GM21423 (cell line): Measurements from ENCODE around the gene PAQR4.
A peak's percentile ranks its signal among the peaks of the same experiment; 100 is the strongest.

ENCODE experiments used
- ATAC-seq: cut with Tn5 transposase; IDR thresholded peaks from one replicate; pipeline ENCODE4 v1.9.1; 2021; ENCODE audit warnings: mild to moderate bottlenecking, moderate library complexity; ENCODE audit not compliant: unreplicated experiment

Gene PAQR4

DNA sequence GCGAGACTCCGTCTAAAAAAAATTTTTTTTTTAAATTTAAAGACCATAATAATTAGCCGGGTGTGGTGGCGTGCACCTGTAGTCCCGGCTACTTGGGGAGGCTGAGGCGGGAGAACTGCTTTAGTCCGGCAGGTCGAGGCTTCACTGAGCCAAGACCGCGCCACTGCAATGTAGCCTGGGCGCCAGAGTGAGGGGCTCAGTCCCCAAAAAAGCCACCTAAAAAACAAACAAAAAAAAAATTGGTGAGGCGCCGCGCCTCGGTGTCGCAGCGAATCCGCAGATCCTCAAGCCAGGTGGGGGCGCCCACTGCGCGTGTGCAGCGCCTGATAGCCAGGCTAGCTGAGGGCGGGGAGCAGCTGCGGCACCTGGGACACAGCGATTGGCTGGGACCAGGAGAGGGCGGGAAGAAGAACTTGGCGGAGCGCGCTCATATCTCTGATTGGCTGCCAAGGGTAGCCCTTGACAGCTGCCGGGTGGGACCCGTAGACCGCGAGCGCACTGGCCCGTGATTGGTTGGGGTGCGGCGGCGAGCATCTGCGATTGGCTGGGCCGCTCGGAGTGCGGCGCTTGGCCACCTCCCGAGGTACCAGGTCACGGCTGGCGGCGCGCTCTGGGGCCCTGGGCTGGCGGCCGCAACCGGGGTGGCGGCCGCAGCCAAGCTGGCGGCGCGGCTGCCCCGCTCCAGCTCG is 34.6 kb downstream of the PAQR4 start:
- ATAC-seq: peak; percentile 91

DNA sequence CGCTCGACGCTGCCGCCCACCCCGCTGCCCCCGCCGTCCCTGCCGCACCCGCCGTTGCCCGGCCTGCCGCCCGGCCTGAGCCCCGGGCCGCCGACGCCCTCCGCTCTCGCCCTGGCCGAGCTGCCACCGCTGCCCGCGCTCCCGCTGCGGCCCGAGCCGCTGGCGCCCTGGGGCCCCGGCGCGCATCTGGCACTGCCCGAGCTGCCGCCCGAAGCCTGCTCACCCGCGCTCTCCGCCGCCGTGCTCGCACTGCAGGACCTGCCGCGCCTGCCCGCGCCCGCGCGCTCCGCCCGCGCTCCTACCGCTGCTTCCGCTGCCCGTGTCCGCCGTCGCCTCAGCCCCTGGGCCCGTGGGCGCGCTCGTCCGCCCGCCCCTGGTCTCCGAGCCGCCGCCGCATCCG is 35.2 kb downstream of the PAQR4 start:
- no peak for ATAC-seq

DNA sequence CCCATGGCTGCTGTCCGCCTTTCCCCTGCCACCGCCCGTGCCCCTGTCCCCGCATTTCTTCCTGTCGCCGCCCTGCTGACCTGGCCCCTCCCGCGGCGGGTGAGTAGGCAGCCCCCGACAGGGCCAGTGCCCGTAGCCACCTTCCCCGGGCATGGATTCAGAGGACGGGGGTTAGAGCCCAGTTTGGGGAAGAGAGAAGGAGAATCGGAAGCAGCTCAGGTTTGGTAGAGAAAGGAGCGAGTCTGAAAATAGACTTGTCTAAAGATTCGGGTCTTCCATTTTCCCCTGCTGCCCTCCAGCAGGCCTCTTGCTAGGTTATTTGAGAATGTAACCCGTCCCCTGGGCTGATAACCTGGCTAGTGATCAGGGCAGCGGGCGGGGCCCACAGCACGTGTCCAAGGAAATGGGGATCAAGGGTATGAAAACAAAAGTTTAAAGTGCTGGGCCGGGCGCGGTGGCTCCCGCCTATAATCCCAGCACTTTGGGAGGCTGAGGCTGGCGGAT is 35.7 kb downstream of the PAQR4 start:
- ATAC-seq: no peak

DNA sequence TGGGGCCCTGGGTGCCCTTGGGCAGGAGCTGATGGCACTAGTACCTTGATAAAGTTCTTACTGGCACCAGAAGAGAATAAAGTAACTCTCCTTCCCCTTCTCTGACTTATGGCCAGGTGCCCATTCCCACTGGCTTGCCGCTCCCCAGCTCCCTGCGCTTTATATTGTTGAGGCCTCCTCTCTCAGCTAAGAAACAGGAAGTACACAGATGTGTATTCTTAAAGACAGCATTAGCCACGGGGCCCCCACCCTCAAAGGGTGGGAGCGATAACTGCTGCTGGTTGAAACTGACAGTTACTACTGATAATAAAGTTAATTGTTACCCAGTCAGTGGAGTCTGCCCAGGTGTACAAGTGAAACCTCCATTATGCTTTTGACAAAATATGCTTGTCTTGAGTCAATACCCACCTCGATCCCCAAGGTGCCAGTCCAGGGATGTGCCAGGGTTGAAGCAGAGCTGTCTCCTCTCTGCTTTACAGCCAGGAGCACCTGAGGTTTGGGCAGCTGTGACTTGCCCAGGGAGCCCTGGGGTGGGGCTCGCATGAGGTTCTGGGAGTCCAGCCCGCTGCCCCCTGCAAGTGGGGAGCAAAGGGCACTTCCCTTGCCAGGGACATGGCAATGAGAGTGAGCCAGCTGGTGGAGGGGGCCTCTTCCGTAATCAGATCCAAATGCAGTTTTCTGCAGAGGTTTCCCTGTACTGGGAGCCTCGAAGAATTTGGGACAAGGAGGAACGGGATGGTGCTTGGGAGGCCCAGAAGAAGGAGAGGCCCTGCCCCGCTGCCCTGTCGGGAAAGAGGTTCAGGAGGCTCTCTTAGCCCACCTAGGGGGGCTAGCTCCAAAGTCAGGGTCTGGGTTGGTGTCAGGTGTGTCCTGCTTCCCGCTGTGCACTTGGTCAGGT is 38.2 kb downstream of the PAQR4 start:
- ATAC-seq: no peak

DNA sequence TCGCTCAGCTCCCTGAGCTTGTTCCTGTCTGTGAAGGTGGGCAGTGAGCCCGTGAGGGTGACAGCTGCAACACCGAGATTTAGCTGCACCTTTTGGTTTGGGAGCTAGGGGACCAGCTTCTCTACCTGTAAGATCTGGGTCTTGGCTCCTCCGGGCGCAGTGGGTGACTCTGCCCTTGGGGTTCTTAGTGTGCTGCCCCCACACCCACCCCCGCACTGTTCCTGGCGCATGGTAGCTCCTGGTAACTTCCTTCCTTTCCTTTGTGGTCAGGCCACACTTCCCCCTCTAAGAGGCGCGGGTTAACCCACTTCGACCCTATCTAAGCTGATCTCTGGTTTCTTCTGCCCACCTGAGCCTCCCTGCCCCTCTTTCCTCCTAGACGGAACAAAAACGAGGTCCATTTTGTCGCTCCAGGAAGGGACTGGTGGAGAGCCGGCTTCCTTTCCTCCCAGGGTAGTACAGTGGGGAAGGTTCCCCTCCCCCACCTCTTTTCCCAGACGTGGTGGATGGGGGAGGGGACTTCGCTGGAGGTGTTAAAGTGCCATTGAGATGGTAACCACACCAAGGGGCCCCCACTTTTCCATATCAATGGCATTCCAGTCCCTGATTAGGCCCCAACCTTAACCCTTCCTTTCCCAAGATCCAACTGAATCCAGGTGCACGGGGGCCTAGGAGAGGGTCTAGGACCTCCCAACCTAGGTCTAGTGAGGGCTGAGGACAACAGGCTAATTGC is 39.0 kb downstream of the PAQR4 start:
- ATAC-seq: no peak

DNA sequence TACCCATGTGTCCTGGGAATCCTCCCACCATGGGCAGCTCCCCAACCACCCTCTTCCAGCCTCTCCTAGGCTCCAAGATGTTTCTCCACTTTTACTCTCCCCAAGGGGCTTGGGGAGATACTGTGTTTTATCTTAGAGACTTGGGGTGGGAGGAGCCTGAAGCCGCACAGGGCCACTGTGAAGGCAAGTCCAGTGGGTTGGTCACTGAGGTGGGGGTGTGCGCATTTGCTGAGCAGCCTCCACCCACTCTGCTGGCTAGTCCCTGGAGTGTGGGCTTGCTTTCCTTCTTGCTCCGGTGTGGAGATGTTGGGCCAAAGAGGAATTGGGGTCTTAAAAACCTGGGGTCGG is 39.5 kb downstream of the PAQR4 start:
- ATAC-seq: no peak

DNA sequence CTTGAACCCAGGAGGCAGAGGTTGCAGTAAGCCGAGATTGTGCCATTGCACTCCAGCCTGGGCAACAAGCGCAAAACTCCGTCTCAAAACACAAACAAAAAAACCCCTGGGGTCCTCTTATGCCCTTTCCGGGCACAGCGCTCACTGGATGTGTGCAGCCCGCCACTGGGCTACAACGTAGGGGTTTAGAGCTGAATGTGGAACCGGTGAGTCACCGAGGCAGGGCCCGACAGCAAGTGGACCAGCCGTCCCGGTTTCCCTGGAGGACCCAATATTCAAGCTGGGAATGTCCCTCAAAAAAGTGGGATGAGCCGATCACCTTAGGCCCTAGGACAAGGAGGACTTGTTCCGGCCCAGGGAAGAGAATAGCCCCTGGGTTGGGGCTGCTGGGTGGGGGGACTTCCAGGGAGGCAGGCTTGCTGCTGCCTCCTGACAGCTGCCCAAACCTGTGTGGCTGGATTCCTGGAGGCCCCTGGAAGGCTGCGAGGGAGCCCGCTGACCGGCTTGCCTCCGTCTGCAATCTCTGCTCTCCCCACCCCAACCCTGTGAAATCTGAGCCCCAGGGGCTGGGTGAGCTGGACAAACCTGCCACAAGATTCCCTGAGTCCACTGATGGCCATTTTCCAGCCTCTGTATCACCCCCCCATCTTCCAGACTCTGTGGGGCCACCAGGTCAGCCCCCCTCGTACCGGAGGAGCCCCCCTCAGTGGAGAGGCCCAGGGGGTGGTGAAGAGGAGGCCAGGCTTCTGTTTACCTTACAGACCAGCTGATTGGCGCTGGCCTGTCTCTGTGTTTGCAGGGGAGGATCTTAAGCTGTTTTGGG is 40.6 kb downstream of the PAQR4 start:
- no peak for ATAC-seq

DNA sequence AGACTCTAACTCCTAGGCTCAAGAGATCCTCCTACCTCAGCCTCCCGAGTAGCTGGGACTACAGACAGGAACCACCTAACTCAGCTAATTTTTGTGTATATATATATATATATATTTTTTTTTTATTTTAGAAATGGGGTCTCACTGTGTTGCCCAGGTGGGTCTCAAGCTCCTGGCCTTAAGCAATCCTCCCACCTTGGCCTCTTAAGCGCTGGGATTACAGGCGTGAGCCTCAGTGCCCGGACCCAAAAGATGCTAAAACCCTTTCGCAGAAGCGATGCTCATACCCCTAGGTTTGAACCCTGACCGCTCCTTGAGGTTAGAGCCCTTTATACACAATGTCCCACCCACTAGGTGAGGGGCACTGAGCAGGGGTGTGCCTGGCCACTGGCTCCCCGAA is 41.4 kb downstream of the PAQR4 start:
- ATAC-seq: no peak

DNA sequence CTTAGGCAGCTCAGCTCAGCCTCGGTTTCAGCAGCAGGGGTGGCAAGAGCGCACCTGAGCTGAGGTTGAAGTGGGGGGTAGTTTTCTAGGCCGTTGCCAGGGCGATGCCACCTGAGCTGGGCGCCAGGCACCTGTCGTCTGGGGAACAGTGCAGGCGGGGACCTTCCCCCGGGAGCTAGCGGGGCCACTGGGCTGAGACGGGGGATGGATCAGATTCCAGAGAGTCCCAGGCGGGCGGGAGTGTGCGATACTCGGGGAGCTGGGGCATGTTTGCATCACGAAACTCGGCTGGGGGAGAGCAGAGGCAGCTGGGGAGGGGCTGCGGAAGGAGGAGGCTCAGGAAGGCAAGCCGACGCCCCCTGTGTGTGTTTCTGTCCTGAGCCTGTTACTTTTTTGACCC is 43.1 kb downstream of the PAQR4 start:
- no peak for ATAC-seq

DNA sequence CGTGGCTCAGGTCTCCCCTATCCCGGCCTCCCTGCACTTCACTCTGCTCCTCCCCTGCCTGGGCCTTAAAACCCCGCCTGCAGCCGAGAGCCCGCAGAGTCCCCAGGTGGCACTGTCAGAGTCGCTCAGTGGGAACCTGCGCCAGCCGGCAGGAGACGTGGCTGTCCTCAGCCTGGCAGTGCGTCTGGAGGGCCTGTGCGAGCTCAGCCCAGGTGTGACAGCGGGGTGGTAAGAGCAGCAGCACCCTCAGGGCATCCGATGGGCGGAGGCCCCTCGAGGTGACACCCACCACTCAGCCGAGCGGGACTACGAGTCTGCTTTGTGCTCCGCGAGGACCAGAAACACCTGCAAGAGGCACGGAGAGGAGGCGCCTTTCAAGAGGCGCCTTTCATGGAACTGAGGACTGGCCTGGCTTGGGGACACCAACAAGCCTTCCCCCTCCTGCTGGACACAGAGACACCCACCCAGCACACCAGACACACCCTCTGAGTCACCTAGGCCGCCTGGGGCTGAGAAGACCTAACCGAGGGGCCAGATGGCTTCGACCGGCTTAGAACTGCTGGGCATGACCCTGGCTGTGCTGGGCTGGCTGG is 43.8 kb downstream of the PAQR4 start, which contains the start of gene CLDN9:
CLDN9 (plus strand) TSS at position 96 of the 593 bp plus-strand sequence; CDS start at position 536, 440 bp downstream.
- no peak for ATAC-seq

DNA sequence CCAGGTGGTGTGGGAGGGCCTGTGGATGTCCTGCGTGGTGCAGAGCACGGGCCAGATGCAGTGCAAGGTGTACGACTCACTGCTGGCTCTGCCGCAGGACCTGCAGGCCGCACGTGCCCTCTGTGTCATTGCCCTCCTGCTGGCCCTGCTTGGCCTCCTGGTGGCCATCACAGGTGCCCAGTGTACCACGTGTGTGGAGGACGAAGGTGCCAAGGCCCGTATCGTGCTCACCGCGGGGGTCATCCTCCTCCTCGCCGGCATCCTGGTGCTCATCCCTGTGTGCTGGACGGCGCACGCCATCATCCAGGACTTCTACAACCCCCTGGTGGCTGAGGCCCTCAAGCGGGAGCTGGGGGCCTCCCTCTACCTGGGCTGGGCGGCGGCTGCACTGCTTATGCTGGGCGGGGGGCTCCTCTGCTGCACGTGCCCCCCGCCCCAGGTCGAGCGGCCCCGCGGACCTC is 44.4 kb downstream of the PAQR4 start:
- no peak for ATAC-seq

DNA sequence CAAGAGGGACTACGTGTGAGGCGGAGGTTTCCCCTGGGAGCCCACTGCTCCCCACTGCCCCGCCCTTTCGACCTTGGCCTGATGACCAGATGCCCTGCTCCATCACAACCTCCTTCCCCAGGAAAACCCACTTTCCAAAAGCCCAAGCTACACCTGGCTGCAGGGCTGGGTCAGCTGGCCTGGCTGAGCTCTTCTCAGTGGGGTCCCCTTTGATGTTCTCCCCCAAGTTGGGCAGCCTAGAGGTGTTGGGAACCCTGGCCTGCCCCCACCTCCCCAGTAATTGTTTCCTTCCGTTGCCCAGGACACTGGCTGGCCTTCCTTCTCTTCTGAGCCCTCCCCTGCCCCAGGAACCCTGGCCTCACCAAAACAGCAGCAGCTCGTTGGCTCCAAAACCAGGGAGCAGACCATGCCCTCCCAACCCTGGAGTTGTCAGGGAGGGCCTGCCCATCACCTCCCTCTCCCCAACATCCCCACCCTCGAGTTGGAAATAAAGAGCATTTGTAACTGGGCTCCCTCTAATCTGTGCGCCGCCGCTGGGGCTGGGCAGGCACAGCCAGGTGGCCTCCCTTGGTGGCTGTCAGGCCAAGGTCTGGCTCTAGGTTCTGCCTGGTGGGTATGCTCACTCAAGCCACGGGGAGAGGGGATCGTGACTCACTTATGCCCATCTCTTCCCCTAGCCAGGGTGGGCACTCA is 45.0 kb downstream of the PAQR4 start:
- ATAC-seq: no peak

DNA sequence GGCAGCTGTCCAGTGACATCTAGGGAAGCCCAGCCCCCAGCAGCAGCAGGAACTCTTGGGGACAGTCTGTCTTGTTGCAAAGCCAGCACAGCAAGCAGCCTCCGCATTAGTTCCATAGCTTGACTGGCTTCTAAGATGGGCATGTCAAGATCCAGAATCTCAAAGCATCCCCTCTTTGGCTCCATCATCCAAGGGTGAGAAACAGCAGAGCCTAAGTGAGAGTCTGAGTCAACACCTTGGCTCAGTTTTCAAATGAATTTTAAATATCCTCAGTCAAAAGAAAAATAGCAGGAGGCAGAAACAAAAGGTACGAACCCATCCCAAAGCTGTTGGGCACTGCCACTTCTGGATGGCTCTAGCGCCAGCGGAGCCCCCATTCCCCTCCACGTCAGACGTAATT is 45.8 kb downstream of the PAQR4 start:
- no peak for ATAC-seq

DNA sequence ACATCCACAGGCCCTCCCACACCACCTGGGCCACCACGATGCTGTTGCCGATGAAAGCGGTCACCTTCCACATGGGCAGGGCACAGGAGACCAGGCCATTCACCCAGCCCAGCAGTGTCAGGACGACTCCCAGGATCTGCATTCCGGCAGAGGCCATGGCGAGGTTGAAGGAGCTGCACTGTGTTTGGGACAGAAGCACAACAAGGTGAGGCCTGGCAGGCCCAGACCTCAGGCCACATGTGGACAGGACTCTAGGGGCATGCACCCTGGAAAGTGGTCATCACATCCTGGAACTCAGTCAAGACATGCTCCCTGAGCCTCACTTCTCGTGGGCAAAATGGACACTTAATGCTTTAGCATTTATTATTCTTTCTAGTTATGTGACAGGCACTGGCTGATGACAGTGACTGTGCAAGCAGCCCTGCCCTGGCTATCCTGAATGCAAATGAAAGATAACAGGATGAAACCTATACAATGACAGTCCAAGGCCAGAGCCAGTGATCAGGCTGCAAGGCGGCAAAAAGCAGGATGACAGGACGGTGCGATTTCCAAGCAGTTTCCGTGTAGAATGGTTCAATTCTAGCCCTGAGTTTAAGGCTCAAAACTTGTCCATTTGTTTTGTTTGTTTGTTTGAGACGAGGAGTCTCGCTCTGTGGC is 46.8 kb downstream of the PAQR4 start:
- no peak for ATAC-seq

DNA sequence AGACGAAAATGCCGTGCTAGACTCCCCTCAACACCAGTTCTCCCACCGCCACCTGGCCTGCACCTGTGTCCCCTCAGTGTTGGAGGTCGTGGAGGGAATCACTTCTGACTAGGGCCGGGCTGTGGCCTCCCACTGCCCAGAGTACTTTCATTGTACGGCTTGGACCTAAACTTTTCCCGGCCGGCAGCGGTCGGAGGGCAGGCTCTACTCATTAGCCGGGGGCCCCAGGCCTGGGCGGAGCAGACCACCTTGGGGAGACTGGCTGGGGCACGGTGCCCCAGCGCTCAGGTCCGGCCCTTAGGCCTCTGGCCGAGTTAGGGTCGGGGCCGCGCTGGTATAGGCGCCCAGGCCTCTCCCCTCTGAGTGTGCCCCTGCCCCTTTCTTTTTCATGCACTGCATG is 48.2 kb downstream of the PAQR4 start:
- ATAC-seq: no peak

DNA sequence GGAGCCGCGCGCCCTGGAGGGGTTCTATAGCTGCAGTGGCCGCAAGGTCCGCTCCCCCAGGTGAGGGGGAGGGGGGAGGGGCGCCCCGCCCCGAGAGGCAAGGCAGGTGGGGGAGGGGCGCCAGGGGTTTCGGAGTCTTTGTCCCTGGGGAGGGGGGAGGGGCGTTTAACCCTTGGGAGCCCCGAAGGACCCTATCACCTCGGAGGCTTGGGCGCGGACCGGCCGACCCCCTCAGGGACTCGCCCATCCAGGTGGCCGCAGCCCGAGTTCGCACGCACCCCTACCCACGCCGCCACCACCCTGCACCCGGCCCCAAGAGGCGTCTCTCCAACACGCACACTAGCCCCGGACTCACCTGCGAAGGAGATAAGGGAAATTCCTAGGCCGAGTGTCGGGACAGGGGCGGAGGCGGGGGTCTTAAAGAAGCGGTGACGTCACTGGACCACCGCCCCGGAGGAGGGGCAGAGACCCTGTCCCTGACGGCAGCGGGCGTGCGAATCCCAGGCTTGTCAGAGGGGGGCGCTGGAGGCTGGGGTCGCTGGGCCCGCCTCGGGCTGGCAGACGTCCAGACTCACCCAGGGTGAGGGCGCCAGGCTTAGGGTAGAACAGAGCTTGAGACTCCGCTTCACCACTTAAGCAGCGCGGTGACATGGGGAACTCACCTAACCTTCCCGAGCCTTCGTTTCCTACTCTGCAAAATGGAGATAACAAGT is 48.8 kb downstream of the PAQR4 start, which contains the start of gene CLDN6:
CLDN6 (minus strand) TSS at position 390 of the 713 bp plus-strand sequence. CDS start 2,162 bp downstream, outside the sequence.
- ATAC-seq: no peak

DNA sequence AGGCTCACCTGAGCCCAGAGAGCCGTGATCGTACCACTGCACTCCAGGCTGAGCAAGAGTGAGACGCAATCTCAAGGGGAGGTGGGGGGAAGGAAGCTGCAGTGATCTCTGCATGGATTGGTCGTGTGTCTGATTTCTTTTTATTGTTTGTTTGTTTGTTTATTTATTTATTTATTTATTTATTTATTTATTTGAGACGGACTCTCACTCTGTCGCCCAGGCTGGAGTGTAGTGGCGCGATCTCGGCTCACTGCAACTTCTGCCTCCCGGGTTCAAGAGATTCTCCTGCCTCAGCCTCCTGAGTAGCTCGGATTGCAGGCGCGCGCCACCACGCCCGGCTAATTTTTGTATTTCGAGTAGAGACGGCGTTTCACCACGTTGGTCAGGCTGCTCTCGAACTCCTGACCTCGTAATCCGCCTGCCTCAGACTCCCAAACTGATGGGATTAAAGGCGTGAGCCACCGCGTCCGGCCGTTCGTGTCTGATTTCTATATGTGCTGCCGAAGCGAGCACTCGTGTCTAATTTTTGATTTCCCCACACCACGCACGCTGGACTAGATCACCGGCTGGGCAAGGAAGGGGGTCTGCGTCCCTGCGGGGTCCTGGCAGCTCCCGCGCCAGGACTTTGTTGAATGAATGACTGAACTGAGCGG is 50.6 kb downstream of the PAQR4 start:
- no peak for ATAC-seq

DNA sequence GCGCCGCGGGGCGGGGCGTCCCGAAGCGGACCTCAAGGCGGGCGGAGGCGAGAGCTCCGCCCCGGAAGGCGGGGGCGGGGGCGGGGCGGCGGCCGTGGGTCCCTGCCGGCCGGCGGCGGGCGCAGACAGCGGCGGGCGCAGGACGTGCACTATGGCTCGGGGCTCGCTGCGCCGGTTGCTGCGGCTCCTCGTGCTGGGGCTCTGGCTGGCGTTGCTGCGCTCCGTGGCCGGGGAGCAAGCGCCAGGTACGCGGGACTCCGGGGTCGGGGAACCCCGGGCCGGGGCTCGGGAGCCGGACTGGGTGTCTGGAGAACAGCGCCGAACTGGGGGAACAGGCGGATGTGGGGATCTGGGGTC is 51.1 kb downstream of the PAQR4 start, which contains the start of gene TNFRSF12A:
TNFRSF12A (plus strand) TSS at position 122 of the 357 bp plus-strand sequence; CDS start at position 152, 30 bp downstream.
- ATAC-seq: no peak
